H1 (cell line): ENCODE data around the gene TMEM72. TPM values are rescaled to one million over a fixed set of nuclear protein-coding genes. Genes with fewer than 3 reads are reported as not detected.

ENCODE experiments used
- CTCF ChIA-PET: fragments of 300-600 bp; sonication (Branson Sonifier 250); formaldehyde crosslinking; loops from one replicate; lab custom pipeline; 2021; ENCODE audit not compliant: partially characterized antibody; lab: Charles Lee
- POLR2A ChIA-PET: fragments of 300-600 bp; sonication (Branson Sonifier 250); formaldehyde crosslinking; loops from one replicate; lab custom pipeline; 2021; ENCODE audit warnings: inconsistent platforms; ENCODE audit not compliant: partially characterized antibody; lab: Charles Lee
- DNase-seq, 2 experiments: peaks; one replicate each; pipeline versions ENCODE4 v3.0.0 to v3.0.0-alpha.2; 2010 to 2022; ENCODE audit warnings: low spot score in 2 of 2, low read depth in 1 of 2, mixed read lengths in 1 of 2
- FAIRE-seq: peaks from 2 replicates; lab custom pipeline; 2011; peaks lifted over from hg19 to GRCh38; lab: Jason Lieb, UNC
- H2AFZ ChIP-seq: 2 replicates; pipeline ENCODE4 v1.8.1; 2012; ENCODE audit warnings: low read length, inconsistent platforms
- H2AK5ac ChIP-seq: 2 replicates; pipeline ENCODE4 v1.6.1; 2013; ENCODE audit warnings: low read depth, low read length
- H2BK120ac ChIP-seq: replicated peaks from 2 replicates; pipeline ENCODE3; 2013; ENCODE audit warnings: low read depth, low read length, inconsistent platforms
- H2BK12ac ChIP-seq: 2 replicates; pipeline ENCODE4 v1.6.1; 2013; ENCODE audit warnings: low read depth, low read length
- H2BK15ac ChIP-seq: 2 replicates; pipeline ENCODE4 v1.6.1; 2013; ENCODE audit warnings: low read length
- H2BK20ac ChIP-seq: 2 replicates; pipeline ENCODE4 v1.6.1; 2013; ENCODE audit warnings: low read length
- H2BK5ac ChIP-seq: 2 replicates; pipeline ENCODE4 v1.6.1; 2013; ENCODE audit warnings: low read depth, low read length
- H3K14ac ChIP-seq: 2 replicates; pipeline ENCODE4 v1.6.1; 2013; ENCODE audit warnings: inconsistent platforms; ENCODE audit not compliant: insufficient read length
- H3K18ac ChIP-seq: 2 replicates; pipeline ENCODE4 v1.6.1; 2013; ENCODE audit warnings: low read length; ENCODE audit errors: extremely low read depth
- H3K23ac ChIP-seq: 2 replicates; pipeline ENCODE4 v1.6.1; 2013; ENCODE audit warnings: inconsistent platforms; ENCODE audit not compliant: insufficient read length
- H3K23me2 ChIP-seq: 2 replicates; pipeline ENCODE4 v1.6.1; 2013; ENCODE audit warnings: low read depth, low read length
- H3K27ac ChIP-seq: 2 replicates; pipeline ENCODE4 v1.6.1; 2011; ENCODE audit warnings: low read depth, low read length, inconsistent platforms
- H3K27me3 ChIP-seq, 4 experiments: replicated peaks in 1 of 4; 1 replicate in 1 of 4; 2 replicates in 3 of 4; pipeline versions ENCODE4 v1.6.1 to v1.8.1; 2011 to 2013; ENCODE audit warnings: low read length in 3 of 4, mild to moderate bottlenecking in 3 of 4, inconsistent platforms in 2 of 4, mixed read lengths in 2 of 4, moderate library complexity in 1 of 4; ENCODE audit not compliant: control insufficient read depth in 3 of 4, insufficient read depth in 3 of 4; ENCODE audit errors: extremely low read depth in 1 of 4
- H3K36me3 ChIP-seq, 4 experiments: 2 replicates each; pipeline versions ENCODE4 v1.6.1 to v1.8.1; 2011 to 2013; ENCODE audit warnings: mild to moderate bottlenecking in 4 of 4, low read length in 3 of 4, moderate library complexity in 2 of 4, control low read depth in 1 of 4, inconsistent platforms in 1 of 4; ENCODE audit not compliant: insufficient read depth in 4 of 4, control insufficient read depth in 2 of 4
- H3K4ac ChIP-seq: replicated peaks from 2 replicates; pipeline ENCODE3; 2013; ENCODE audit warnings: low read length, low read depth, mixed read lengths, inconsistent platforms; ENCODE audit not compliant: insufficient read length
- H3K4me1 ChIP-seq, 4 experiments: replicated peaks in 1 of 4; 1 replicate in 1 of 4; 2 replicates in 3 of 4; pipeline versions ENCODE4 v1.6.1 to v1.8.1; 2011 to 2013; ENCODE audit warnings: low read length in 3 of 4, inconsistent platforms in 2 of 4, mixed read lengths in 1 of 4; ENCODE audit not compliant: insufficient read depth in 4 of 4, control insufficient read depth in 3 of 4
- H3K4me2 ChIP-seq, 2 experiments: 2 replicates each; pipeline versions ENCODE4 v1.6.1 to v1.8.1; 2011 to 2013; ENCODE audit warnings: low read depth in 2 of 2, low read length in 2 of 2, control low read depth in 1 of 2, inconsistent platforms in 1 of 2, mild to moderate bottlenecking in 1 of 2; ENCODE audit not compliant: insufficient read depth in 1 of 2
- H3K4me3 ChIP-seq, 4 experiments: fragments of 200-600, 300-600 bp in 1 of 4; sonication (generic), shearing (Covaris generic), sonication (Bioruptor Twin) in 1 of 4; 2 replicates each; pipeline versions ENCODE4 v1.5.1 to v1.8.1; 2011 to 2016; ENCODE audit warnings: low read length in 4 of 4, low read depth in 3 of 4, control low read depth in 2 of 4, inconsistent platforms in 2 of 4, mild to moderate bottlenecking in 2 of 4, mixed read lengths in 1 of 4, moderate library complexity in 1 of 4; ENCODE audit not compliant: insufficient read depth in 2 of 4; ENCODE audit errors: extremely low read depth in 1 of 4
- H3K56ac ChIP-seq: replicated peaks from 2 replicates; pipeline ENCODE3; 2013; ENCODE audit warnings: low read depth, mild to moderate bottlenecking, mixed read lengths, low read length, inconsistent platforms; ENCODE audit not compliant: insufficient read length
- H3K79me1 ChIP-seq: 2 replicates; pipeline ENCODE4 v1.6.1; 2013; ENCODE audit warnings: low read depth, low read length, control low read depth
- H3K79me2 ChIP-seq, 2 experiments: 2 replicates each; pipeline versions ENCODE4 v1.6.1 to v1.8.1; 2012 to 2013; ENCODE audit warnings: low read length in 2 of 2, mild to moderate bottlenecking in 2 of 2, inconsistent platforms in 1 of 2; ENCODE audit not compliant: insufficient read depth in 2 of 2, control insufficient read depth in 1 of 2
- H3K9ac ChIP-seq, 4 experiments: replicated peaks in 1 of 4; 1 replicate in 1 of 4; 2 replicates in 3 of 4; pipeline versions ENCODE4 v1.6.1 to v1.8.1; 2011 to 2013; ENCODE audit warnings: low read depth in 3 of 4, low read length in 3 of 4, control low read depth in 2 of 4, mild to moderate bottlenecking in 2 of 4, moderate library complexity in 2 of 4, inconsistent platforms in 1 of 4; ENCODE audit errors: extremely low read depth in 1 of 4
- H3K9me3 ChIP-seq, 2 experiments: 2 replicates each; pipeline versions ENCODE4 v1.6.1 to v1.8.1; 2012 to 2013; ENCODE audit warnings: mild to moderate bottlenecking in 2 of 2, moderate library complexity in 2 of 2, control low read depth in 1 of 2, inconsistent platforms in 1 of 2, low read depth in 1 of 2, low read length in 1 of 2, mixed read lengths in 1 of 2; ENCODE audit not compliant: insufficient read depth in 2 of 2
- H4K20me1 ChIP-seq, 2 experiments: replicated peaks in 1 of 2; 2 replicates each; pipeline versions ENCODE3 to v1.8.1; 2011 to 2013; ENCODE audit warnings: inconsistent platforms in 2 of 2, low read length in 2 of 2, mild to moderate bottlenecking in 1 of 2; ENCODE audit not compliant: insufficient read depth in 2 of 2, control insufficient read depth in 1 of 2
- H4K5ac ChIP-seq: 2 replicates; pipeline ENCODE4 v1.6.1; 2013; ENCODE audit warnings: low read length, low read depth, mixed read lengths, inconsistent platforms; ENCODE audit not compliant: insufficient read length
- H4K8ac ChIP-seq: 2 replicates; pipeline ENCODE4 v1.8.0; 2013; ENCODE audit warnings: mild to moderate bottlenecking, moderate library complexity, low read length, inconsistent platforms; ENCODE audit not compliant: insufficient read depth; ENCODE audit errors: extremely low read depth
- H4K91ac ChIP-seq: replicated peaks from 2 replicates; pipeline ENCODE3; 2013; ENCODE audit warnings: low read length, mixed read lengths, inconsistent platforms; ENCODE audit not compliant: insufficient read length
- ATF2 ChIP-seq: IDR thresholded peaks from 2 replicates; pipeline ENCODE4 v1.6.1; 2012; ENCODE audit warnings: low read length, inconsistent platforms
- BRCA1 ChIP-seq: IDR thresholded peaks from 2 replicates; pipeline ENCODE4 v1.6.1; 2012; ENCODE audit warnings: low read depth, low read length, improper control_type of control experiment
- HDAC2 ChIP-seq, 2 experiments: fragments of 300-600 bp in 1 of 2; sonication (generic) in 1 of 2; IDR thresholded peaks; 2 replicates each; pipeline ENCODE4 v1.6.1; 2011 to 2012; ENCODE audit warnings: low read depth in 2 of 2, low read length in 2 of 2, mild to moderate bottlenecking in 2 of 2, moderate library complexity in 2 of 2, borderline replicate concordance in 1 of 2, inconsistent platforms in 1 of 2
- JUND ChIP-seq: IDR thresholded peaks from 2 replicates; pipeline ENCODE4 v1.6.1; 2011; ENCODE audit warnings: mild to moderate bottlenecking, improper control_type of control experiment, low read length
- POLR2A ChIP-seq, 2 experiments: IDR thresholded peaks; 1 replicate in 1 of 2; 2 replicates in 1 of 2; pipeline ENCODE4 v1.6.1; 2011; ENCODE audit warnings: low read depth in 2 of 2, low read length in 2 of 2, mild to moderate bottlenecking in 2 of 2; ENCODE audit errors: control extremely low read depth in 1 of 2
- SAP30 ChIP-seq: fragments of 300-600 bp; sonication (generic); IDR thresholded peaks from 2 replicates; pipeline ENCODE4 v1.7.1; 2012; ENCODE audit warnings: low read length, moderate library complexity, mild to moderate bottlenecking, inconsistent platforms; ENCODE audit not compliant: insufficient read depth, insufficient replicate concordance
- SIN3A ChIP-seq, 2 experiments: IDR thresholded peaks in 1 of 2; conservative IDR thresholded peaks in 1 of 2; 2 replicates each; pipeline ENCODE4 v1.6.1; 2011 to 2012; ENCODE audit warnings: low read length in 2 of 2, improper control_type of control experiment in 1 of 2, low read depth in 1 of 2, mild to moderate bottlenecking in 1 of 2
- SIRT6 ChIP-seq: IDR thresholded peaks from one replicate; pipeline ENCODE4 v1.7.1; 2012; ENCODE audit warnings: low read length, inconsistent platforms
- SP4 ChIP-seq: IDR thresholded peaks from 2 replicates; pipeline ENCODE4 v1.6.1; 2012; ENCODE audit warnings: low read length, inconsistent platforms
- TAF1 ChIP-seq: IDR thresholded peaks from 2 replicates; pipeline ENCODE4 v1.6.1; 2011; ENCODE audit warnings: mild to moderate bottlenecking, low read depth, low read length
- whole genome bisulfite sequencing, 2 experiments: shearing (Covaris generic) in 1 of 2; methylation state at CpG; one replicate each; pipeline versions ENCODE4 v1.1.6 to v1.1.7; 2013 to 2015; ENCODE audit warnings: low lambda C conversion rate in 2 of 2, mixed read lengths in 2 of 2, inconsistent platforms in 1 of 2, low coverage in 1 of 2, missing lambda C conversion rate in 1 of 2; ENCODE audit not compliant: insufficient replicate concordance in 2 of 2, insufficient coverage in 1 of 2, insufficient read length in 1 of 2; ENCODE audit errors: extremely low coverage in 1 of 2, missing lambda C conversion rate in 1 of 2; 5-methylcytosine and 5-hydroxymethylcytosine counted together
- polyA plus RNA-seq, 7 experiments: library from polyadenylated mRNA; depleted of rRNA in 3 of 7; stranded (reverse) in 5 of 7; unstranded in 2 of 7; fragments of >200 nt in 5 of 7; fragments of 200-250 nt in 2 of 7; gene quantifications; 1 replicate in 5 of 7; 2 replicates in 1 of 7; 4 replicates in 1 of 7; pipeline versions ENCODE4 v1.2.1 to v1.2.3, GENCODE V29; 2011 to 2013; ENCODE audit warnings: missing spikeins in 2 of 7, mixed read lengths in 2 of 7
- total RNA-seq: library from RNA; stranded (reverse); fragmentation: NEBNext Ultra II Directional; extraction: Animal tissue kit (Norgen Biotek cat#: 25700); gene quantifications from 2 replicates; pipeline ENCODE4 v1.2.1, GENCODE V29; 2021

The TMEM72 gene
- total and polyA plus RNA-seq, 2 of the 8 experiments (the other 6 are each of a cell fraction or from before 2014, with no cell fraction given) = not detected

DNA sequence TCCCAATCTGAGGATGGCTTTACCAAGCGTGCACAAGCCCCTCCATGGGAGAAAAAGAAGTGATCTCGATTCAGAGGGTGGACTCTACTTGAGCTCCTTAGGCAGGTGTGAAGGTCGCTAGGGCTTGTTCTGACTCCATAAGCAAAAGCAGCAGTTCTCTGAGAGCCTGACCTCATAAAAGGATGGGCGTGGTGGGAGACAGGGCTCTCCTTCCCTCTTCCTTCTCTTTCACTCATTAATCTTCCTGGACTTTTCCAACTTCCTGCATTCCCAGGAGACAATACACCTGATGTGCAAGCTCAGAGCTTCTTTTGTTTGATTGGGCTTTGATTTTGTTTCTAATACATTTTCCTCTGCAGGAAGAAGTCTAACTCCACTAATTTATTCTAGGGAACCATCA, 22.3 kb upstream of the TMEM72 start:
- no peak overlapping the region for H4K8ac ChIP-seq
- no peak overlapping the region for H2BK20ac ChIP-seq
- H3K36me3 ChIP-seq = no peaks in the 10 kb centered on the region
- no peak overlapping the region for H3K9ac ChIP-seq
- no peak overlapping the region for H3K27ac ChIP-seq
- H2BK5ac ChIP-seq = no peak overlapping the region
- no peak for FAIRE-seq
- 0 out of 7 replicates have a peak, but pooled peaks cover 0 to 2% (median 0%) of the 10 kb centered on the region in 4 experiments for H3K27me3 ChIP-seq
- H3K14ac ChIP-seq = no peak overlapping the region
- no peaks in the 10 kb centered on the region for H3K9me3 ChIP-seq
- no peak overlapping the region for H3K18ac ChIP-seq
- H2BK120ac ChIP-seq = no peak overlapping the region
- H2AK5ac ChIP-seq = no peak overlapping the region
- H3K79me2 ChIP-seq = no peaks in the 10 kb centered on the region
- no peak overlapping the region for H3K4ac ChIP-seq
- DNase-seq = no peak
- no peak overlapping the region for H3K4me2 ChIP-seq
- H3K79me1 ChIP-seq = no peaks in the 10 kb centered on the region
- CTCF ChIA-PET = interaction anchor here (0.8 to 1.5 kb wide), 4 partner anchors 10 to 36 kb away, joined by 3 to 4 read pairs (median 3); no protein-coding TSS in a partner anchor
- H2BK12ac ChIP-seq = no peak overlapping the region
- no peaks in the 10 kb centered on the region for H3K4me1 ChIP-seq
- no peak overlapping the region for H2AFZ ChIP-seq
- no peak overlapping the region for H3K23ac ChIP-seq
- WGBS, 2 experiments = 85% methylated on average over 4 of the region's 4 CpGs; no CpG with 5 or more reads in 1 of the 2 experiments
- POLR2A ChIA-PET = interaction anchor here (1.1 kb wide), 1 partner anchor 13 kb away, joined by 3 read pairs; no protein-coding TSS in a partner anchor
- H3K4me3 ChIP-seq = no peak overlapping the region
- H2BK15ac ChIP-seq = no peak overlapping the region
- H3K23me2 ChIP-seq = no peaks in the 10 kb centered on the region
- no peak overlapping the region for H4K5ac ChIP-seq
- no peak overlapping the region for H3K56ac ChIP-seq
- H4K91ac ChIP-seq = no peak overlapping the region
- no peaks in the 10 kb centered on the region for H4K20me1 ChIP-seq
- TF ChIP-seq JUND = no peak
- TF ChIP-seq SAP30 = no peak
- no peak for TF ChIP-seq SP4
- TF ChIP-seq SIRT6 = no peak
- TF ChIP-seq HDAC2 (IDR thresholded peaks at IDR 0.05; ENCODE audit: borderline replicate concordance in 1 of 2, low read depth in 2 of 2, low read length in 2 of 2) = no peak
- no peak for TF ChIP-seq SIN3A (conservative IDR thresholded peaks at IDR 0.05 in 1 of 2, IDR thresholded peaks at IDR 0.05 in 1 of 2; ENCODE audit: low read depth in 1 of 2, low read length in 2 of 2)
- TF ChIP-seq BRCA1 = no peak
- TF ChIP-seq TAF1 = no peak
- no peak for TF ChIP-seq ATF2
- no peak for TF ChIP-seq POLR2A (IDR thresholded peaks at IDR 0.05; ENCODE audit: control extremely low read depth in 1 of 2, low read depth in 2 of 2, low read length in 2 of 2)
